Loucy (cell line): ENCODE data around the gene PLA2G10.
"Not testable (repeated sequence)": the region's sequence is repeated elsewhere in the genome, so short reads cannot be mapped to it uniquely, and the experiment has no call there.

Source experiments
- H2AFZ ChIP-seq: fragments of 200-600 bp; sonication (generic); 2 replicates; pipeline ENCODE4 v1.6.0; 2016; ENCODE audit warnings: antibody characterized with exemption, mild to moderate bottlenecking, low read length, moderate library complexity
- H3F3A ChIP-seq: fragments of 200-600 bp; 2 replicates; pipeline ENCODE4 v1.6.0; 2016; ENCODE audit warnings: antibody characterized with exemption, low read depth, mild to moderate bottlenecking
- H3K27me3 ChIP-seq: fragments of 200-600 bp; sonication (generic); 2 replicates; pipeline ENCODE4 v1.6.1; 2014; ENCODE audit warnings: low read length, mild to moderate bottlenecking; ENCODE audit not compliant: insufficient read depth, poor library complexity, severe bottlenecking
- H3K36me3 ChIP-seq: fragments of 200-600 bp; sonication (generic); 2 replicates; pipeline ENCODE4 v1.6.1; 2016; ENCODE audit warnings: low read length; ENCODE audit not compliant: insufficient read depth
- H3K4me1 ChIP-seq: fragments of 200-600 bp; sonication (generic); 2 replicates; pipeline ENCODE4 v1.5.1; 2014; ENCODE audit warnings: low read length, mild to moderate bottlenecking; ENCODE audit not compliant: insufficient read depth, poor library complexity, severe bottlenecking
- H3K4me2 ChIP-seq: fragments of 200-600 bp; sonication (generic); 2 replicates; pipeline ENCODE4 v1.6.0; 2014; ENCODE audit warnings: antibody characterized with exemption, low read length, low read depth, mild to moderate bottlenecking; ENCODE audit not compliant: poor library complexity, severe bottlenecking
- H3K4me3 ChIP-seq: fragments of 200-600 bp; sonication (generic); 2 replicates; pipeline ENCODE4 v1.5.1; 2014; ENCODE audit warnings: low read length, mild to moderate bottlenecking, mixed read lengths; ENCODE audit not compliant: poor library complexity, severe bottlenecking
- H3K79me2 ChIP-seq: fragments of 200-600 bp; sonication (generic); 2 replicates; pipeline ENCODE4 v1.6.1; 2014; ENCODE audit warnings: low read length; ENCODE audit not compliant: insufficient read depth
- H3K9ac ChIP-seq: fragments of 200-600 bp; sonication (generic); 2 replicates; pipeline ENCODE4 v1.6.0; 2014; ENCODE audit warnings: mild to moderate bottlenecking, low read depth, low read length, moderate library complexity; ENCODE audit not compliant: poor library complexity, severe bottlenecking
- H3K9me2 ChIP-seq: fragments of 200-600 bp; sonication (generic); replicated peaks from 2 replicates; pipeline ENCODE4 v1.6.1; 2016; ENCODE audit warnings: low read depth, low read length, mixed read lengths
- H3K9me3 ChIP-seq: fragments of 200-600 bp; sonication (generic); 2 replicates; pipeline ENCODE4 v1.6.1; 2014; ENCODE audit warnings: mild to moderate bottlenecking, antibody characterized with exemption, low read length, low read depth; ENCODE audit not compliant: insufficient read depth
- H4K20me1 ChIP-seq: fragments of 200-600 bp; sonication (generic); 2 replicates; pipeline ENCODE4 v1.6.0; 2014; ENCODE audit warnings: antibody characterized with exemption, low read length, mild to moderate bottlenecking; ENCODE audit not compliant: insufficient read depth, poor library complexity, severe bottlenecking
- CTCF ChIP-seq: fragments of 200-600 bp; sonication (generic); conservative IDR thresholded peaks from 2 replicates; pipeline ENCODE4 v1.5.1; 2014; ENCODE audit warnings: mild to moderate bottlenecking, antibody characterized with exemption, low read length
- EZH2phosphoT487 ChIP-seq: fragments of 200-600 bp; IDR thresholded peaks from 2 replicates; pipeline ENCODE4 v1.6.1; 2018; ENCODE audit warnings: antibody characterized with exemption, mild to moderate bottlenecking, moderate library complexity, borderline replicate concordance

The PLA2G10 gene

GRCh38 chr16:14701859-14702258 is 7.8 kb upstream of the PLA2G10 start:
- H2AFZ ChIP-seq, H4K20me1 ChIP-seq, H3K4me1 ChIP-seq, H3K4me3 ChIP-seq, H3F3A ChIP-seq, H3K9me2 ChIP-seq, H3K9me3 ChIP-seq, H3K27me3 ChIP-seq, H3K4me2 ChIP-seq, H3K9ac ChIP-seq, H3K36me3 ChIP-seq, H3K79me2 ChIP-seq: not testable (repeated sequence)

- not testable (repeated sequence) for H3K36me3 ChIP-seq, H3K27me3 ChIP-seq, H3K9ac ChIP-seq, H3K9me2 ChIP-seq, H3K9me3 ChIP-seq, H4K20me1 ChIP-seq, H3F3A ChIP-seq, H3K4me1 ChIP-seq, H2AFZ ChIP-seq, H3K4me2 ChIP-seq, H3K4me3 ChIP-seq, H3K79me2 ChIP-seq
Observed at GRCh38 chr16:14685870-14686793, 8.0 kb downstream of the PLA2G10 start.

- Histone ChIP-seq H3K9me3 (no peaks in the 10 kb centered on the region), H3K9ac (no peak overlapping the region), H3K27me3 (no peaks in the 10 kb centered on the region), H3F3A (no peaks in the 10 kb centered on the region), H3K4me3 (no peak overlapping the region), H3K79me2 (no peaks in the 10 kb centered on the region), H3K9me2 (no peaks in the 10 kb centered on the region), H3K4me1 (no peaks in the 10 kb centered on the region), H3K36me3 (no peaks in the 10 kb centered on the region), H2AFZ (no peak overlapping the region), H3K4me2 (no peak overlapping the region), H4K20me1 (no peaks in the 10 kb centered on the region)
- no peak for TF ChIP-seq EZH2phosphoT487
- TF ChIP-seq CTCF, result no peak
Observed at GRCh38 chr16:14682121-14682520, 12.0 kb downstream of the PLA2G10 start.

- Histone ChIP-seq H3K4me3 (no peak overlapping the region), H3K9ac (no peak overlapping the region), H3K79me2 (no peaks in the 10 kb centered on the region), H2AFZ (no peak overlapping the region), H4K20me1 (no peaks in the 10 kb centered on the region), H3F3A (no peaks in the 10 kb centered on the region), H3K4me2 (no peak overlapping the region), H3K36me3 (no peaks in the 10 kb centered on the region), H3K9me2 (no peaks in the 10 kb centered on the region), H3K4me1 (no peaks in the 10 kb centered on the region), H3K9me3 (no peaks in the 10 kb centered on the region), H3K27me3 (no peaks in the 10 kb centered on the region)
- TF ChIP-seq CTCF (no peak), EZH2phosphoT487 (no peak)
Observed at GRCh38 chr16:14681115-14681514, 13.0 kb downstream of the PLA2G10 start.

GRCh38 chr16:14680396-14680795 is 13.7 kb downstream of the PLA2G10 start:
- not testable (repeated sequence) for H3K9ac ChIP-seq, H4K20me1 ChIP-seq, H3K9me3 ChIP-seq, H3K4me2 ChIP-seq, H3F3A ChIP-seq, H3K4me3 ChIP-seq, H3K79me2 ChIP-seq, H3K36me3 ChIP-seq, H3K27me3 ChIP-seq, H2AFZ ChIP-seq, H3K9me2 ChIP-seq, H3K4me1 ChIP-seq
